SK-N-SH (cell line): Measurements from ENCODE around the gene IDH3G. TPM values are rescaled to one million over a fixed set of nuclear protein-coding genes. Genes with fewer than 3 reads are reported as not detected.

Source experiments
- CTCF ChIA-PET: fragments of 300-600, 350-600 bp; formaldehyde crosslinking; extraction: SDS; loops from one replicate; lab custom pipeline; 2021; lab: Yijun Ruan, JAX
- POLR2A ChIA-PET: fragments of 350-600 bp; sonication (Branson Sonifier 250); formaldehyde crosslinking; extraction: SDS; loops from one replicate; lab custom pipeline; 2020; ENCODE audit warnings: antibody characterized with exemption, inconsistent platforms; lab: Yijun Ruan, JAX
- DNase-seq: peaks from one replicate; pipeline ENCODE4 v3.0.0; 2012
- H2AFZ ChIP-seq: fragments of 200-600 bp; sonication (generic); 2 replicates; pipeline ENCODE4 v1.8.1; 2016; ENCODE audit warnings: antibody characterized with exemption, mild to moderate bottlenecking, low read depth
- H3F3A ChIP-seq: fragments of 200-600 bp; sonication (generic); replicated peaks from 2 replicates; pipeline ENCODE3; 2016; ENCODE audit warnings: antibody characterized with exemption, mild to moderate bottlenecking; ENCODE audit not compliant: insufficient read depth
- H3K27ac ChIP-seq, 2 experiments: fragments of 200-500 bp in 1 of 2; fragments of 200-600 bp in 1 of 2; sonication (Bioruptor generic) in 1 of 2; sonication (generic), shearing (Covaris generic) in 1 of 2; 2 replicates each; pipeline versions ENCODE4 v1.5.1 to v1.6.1; 2014 to 2016; ENCODE audit warnings: low read depth in 2 of 2, inconsistent platforms in 1 of 2, low read length in 1 of 2, mild to moderate bottlenecking in 1 of 2, mixed read lengths in 1 of 2
- H3K27me3 ChIP-seq: fragments of 200-600 bp; sonication (generic), shearing (Covaris generic); 2 replicates; pipeline ENCODE4 v1.6.1; 2016; ENCODE audit warnings: mixed run types; ENCODE audit not compliant: insufficient read depth
- H3K36me3 ChIP-seq, 2 experiments: fragments of 200-500 bp in 1 of 2; fragments of 200-600 bp in 1 of 2; sonication (Bioruptor generic) in 1 of 2; sonication (generic) in 1 of 2; replicated peaks in 1 of 2; 2 replicates each; pipeline versions ENCODE3 to v1.5.1; 2014 to 2016; ENCODE audit warnings: low read length in 1 of 2, mild to moderate bottlenecking in 1 of 2; ENCODE audit not compliant: insufficient read depth in 2 of 2, control insufficient read depth in 1 of 2
- H3K4me1 ChIP-seq, 2 experiments: fragments of 200-500 bp in 1 of 2; fragments of 200-600 bp in 1 of 2; sonication (Bioruptor generic) in 1 of 2; sonication (generic), shearing (Covaris generic) in 1 of 2; 2 replicates each; pipeline versions ENCODE4 v1.5.1 to v1.6.1; 2014 to 2016; ENCODE audit warnings: low read depth in 1 of 2, low read length in 1 of 2, mixed run types in 1 of 2; ENCODE audit not compliant: insufficient read depth in 2 of 2, control insufficient read depth in 1 of 2
- H3K4me2 ChIP-seq: fragments of 200-600 bp; sonication (generic), shearing (Covaris generic); 2 replicates; pipeline ENCODE4 v1.6.1; 2017; ENCODE audit warnings: mixed run types
- H3K4me3 ChIP-seq, 2 experiments: fragments of 200-500 bp in 1 of 2; fragments of 200-600 bp in 1 of 2; sonication (Bioruptor generic) in 1 of 2; sonication (generic), shearing (Covaris generic) in 1 of 2; 2 replicates each; pipeline versions ENCODE4 v1.5.1 to v1.8.1; 2014 to 2016; ENCODE audit warnings: low read depth in 2 of 2, inconsistent platforms in 1 of 2, low read length in 1 of 2, mild to moderate bottlenecking in 1 of 2, mixed read lengths in 1 of 2, moderate library complexity in 1 of 2
- H3K79me2 ChIP-seq: fragments of 200-600 bp; sonication (generic); 2 replicates; pipeline ENCODE4 v1.8.1; 2017; ENCODE audit warnings: mild to moderate bottlenecking; ENCODE audit not compliant: insufficient read depth
- H3K9ac ChIP-seq: fragments of 200-600 bp; sonication (generic); 2 replicates; pipeline ENCODE4 v1.6.1; 2017; ENCODE audit warnings: mixed run types
- H3K9me2 ChIP-seq: fragments of 200-600 bp; sonication (generic); 2 replicates; pipeline ENCODE4 v1.6.1; 2017; ENCODE audit warnings: mixed run types
- H3K9me3 ChIP-seq: fragments of 200-600 bp; sonication (generic); 2 replicates; pipeline ENCODE4 v1.6.1; 2017; ENCODE audit warnings: mixed run types, mild to moderate bottlenecking, moderate library complexity
- H4K20me1 ChIP-seq: fragments of 200-600 bp; sonication (generic); 2 replicates; pipeline ENCODE4 v1.6.1; 2017; ENCODE audit warnings: mild to moderate bottlenecking, mixed run types; ENCODE audit not compliant: insufficient read depth
- CHD2 ChIP-seq: fragments of 150-350 bp; IDR thresholded peaks from 2 replicates; pipeline ENCODE4 v1.6.1; 2018; ENCODE audit warnings: low read length; ENCODE audit not compliant: partially characterized antibody
- ELF1 ChIP-seq: IDR thresholded peaks from 2 replicates; pipeline ENCODE4 v1.4.0; 2012
- EZH2phosphoT487 ChIP-seq: fragments of 200-600 bp; sonication (generic); IDR thresholded peaks from 2 replicates; pipeline ENCODE4 v1.6.1; 2017; ENCODE audit warnings: low read depth, mixed run types, mild to moderate bottlenecking, antibody characterized with exemption, moderate library complexity, borderline replicate concordance
- FOXJ3 ChIP-seq: sonication (generic); formaldehyde crosslinking; IDR thresholded peaks from 2 replicates; pipeline ENCODE4 v1.5.1; 2020; ENCODE audit warnings: mild to moderate bottlenecking, missing genetic modification reagents
- FOXM1 ChIP-seq: IDR thresholded peaks from 2 replicates; pipeline ENCODE4 v1.4.0; 2012; ENCODE audit warnings: low read depth, mild to moderate bottlenecking
- GABPA ChIP-seq: IDR thresholded peaks from 2 replicates; pipeline ENCODE4 v1.4.0; 2012; ENCODE audit warnings: low read depth, mild to moderate bottlenecking
- GATA2 ChIP-seq: sonication (generic); formaldehyde crosslinking; IDR thresholded peaks from 2 replicates; pipeline ENCODE4 v1.5.0; 2020; ENCODE audit warnings: mild to moderate bottlenecking, missing genetic modification reagents
- JUND ChIP-seq: IDR thresholded peaks from 2 replicates; pipeline ENCODE4 v1.4.0; 2012
- MAX ChIP-seq: IDR thresholded peaks from 2 replicates; pipeline ENCODE4 v1.4.0; 2012; ENCODE audit warnings: low read depth
- MEF2A ChIP-seq: IDR thresholded peaks from 2 replicates; pipeline ENCODE4 v1.4.0; 2012; ENCODE audit warnings: low read depth, borderline replicate concordance
- NFIC ChIP-seq: IDR thresholded peaks from 2 replicates; pipeline ENCODE4 v1.4.0; 2012; ENCODE audit warnings: borderline replicate concordance
- NRF1 ChIP-seq: IDR thresholded peaks from 2 replicates; pipeline ENCODE4 v1.6.1; 2012; ENCODE audit warnings: low read depth, mild to moderate bottlenecking, low read length
- RAD21 ChIP-seq: IDR thresholded peaks from 2 replicates; pipeline ENCODE4 v1.6.1; 2012; ENCODE audit warnings: mild to moderate bottlenecking, low read length
- RCOR1 ChIP-seq: fragments of 150-350 bp; IDR thresholded peaks from 2 replicates; pipeline ENCODE4 v1.6.1; 2017; ENCODE audit warnings: antibody characterized with exemption, low read length
- SMC3 ChIP-seq: IDR thresholded peaks from 2 replicates; pipeline ENCODE4 v1.6.1; 2012; ENCODE audit warnings: low read depth, low read length, improper control_type of control experiment
- TEAD4 ChIP-seq: IDR thresholded peaks from 2 replicates; pipeline ENCODE4 v1.4.0; 2012; ENCODE audit warnings: mild to moderate bottlenecking, borderline replicate concordance; ENCODE audit not compliant: insufficient read depth
- WGBS: methylation state at CpG from one replicate; pipeline ENCODE4 v1.1.6; 2017; ENCODE audit warnings: low lambda C conversion rate; 5-methylcytosine and 5-hydroxymethylcytosine counted together
- polyA plus RNA-seq, 3 experiments: library from polyadenylated mRNA; depleted of rRNA; stranded (reverse); fragments of >200 nt; gene quantifications; 2 replicates each; pipeline ENCODE4 v1.2.3, GENCODE V29; 2012
- TF ChIP-seq, protein P1 (sequence below): fragments of 200-600 bp; sonication (generic); IDR thresholded peaks from 2 replicates; pipeline ENCODE4 v1.6.1; 2017; ENCODE audit warnings: antibody characterized with exemption, mild to moderate bottlenecking, moderate library complexity

The IDH3G gene
- polyA plus RNA-seq, 1 of the 3 experiments (the other 2 are of a cell fraction), result 107 TPM

- no peak overlapping the region for H3K27ac ChIP-seq
- H4K20me1 ChIP-seq, result peaks cover 9% of the 10 kb centered on the region; the same call in 1 of the 2 replicates
- H3K9ac ChIP-seq, result no peak overlapping the region
- TF ChIP-seq NRF1 (no peak), RAD21 (no peak), ELF1 (no peak), MEF2A (no peak), MAX (no peak)
- WGBS, result 71% methylated on average over 12 of the region's 14 CpGs
- no peaks in the 10 kb centered on the region for H3F3A ChIP-seq
- H2AFZ ChIP-seq, result no peak overlapping the region
- CTCF ChIA-PET, result interaction anchor here (0.8 to 10.2 kb wide), 17 partner anchors 16 to 209 kb away, joined by 3 to 134 read pairs (median 4); partner anchors contain the start of genes HCFC1 and RENBP
- no peaks in the 10 kb centered on the region for H3K9me2 ChIP-seq
- H3K9me3 ChIP-seq, result no peaks in the 10 kb centered on the region
- no peak overlapping the region for H3K4me2 ChIP-seq
- no peak for DNase-seq
- H3K27me3 ChIP-seq, result no peaks in the 10 kb centered on the region
- no peaks in the 10 kb centered on the region for H3K36me3 ChIP-seq
- H3K4me1 ChIP-seq, result peaks cover 2 to 27% of the 10 kb centered on the region in 2 experiments; a peak in 1 of 4 replicates
- peaks cover 6% of the 10 kb centered on the region; the same call in 1 of the 2 replicates for H3K79me2 ChIP-seq
- POLR2A ChIA-PET, result interaction anchor here (1.2 kb wide), 1 partner anchor 36 kb away, joined by 4 read pairs; no protein-coding TSS in a partner anchor
- H3K4me3 ChIP-seq, result no peak overlapping the region
Measured at GRCh38 chrX:153762626-153763173, 31.5 kb downstream of the IDH3G start.

- DNase-seq, result no peak
- Histone ChIP-seq H3K4me3 (no peak overlapping the region), H3K9ac (no peak overlapping the region), H2AFZ (no peak overlapping the region), H3K79me2 (peaks cover 6% of the 10 kb centered on the region; the same call in 1 of the 2 replicates), H3K36me3 (no peaks in the 10 kb centered on the region), H3K4me1 (peaks cover 2 to 27% of the 10 kb centered on the region in 2 experiments; a peak in 1 of 4 replicates), H3K9me2 (no peaks in the 10 kb centered on the region), H3K27ac (no peak overlapping the region), H3K4me2 (no peak overlapping the region), H4K20me1 (peaks cover 6% of the 10 kb centered on the region; the same call in 1 of the 2 replicates), H3K9me3 (no peaks in the 10 kb centered on the region), H3K27me3 (no peaks in the 10 kb centered on the region), H3F3A (no peaks in the 10 kb centered on the region)
- POLR2A ChIA-PET, result no interaction called here
- CTCF ChIA-PET, result interaction anchor here (1.4 to 10.2 kb wide), 2 partner anchors 20 to 187 kb away, joined by 4 to 134 read pairs; partner anchors contain the start of gene RENBP
- 59% methylated on average over 15 of the region's 15 CpGs for WGBS
- TF ChIP-seq FOXM1 (no peak), NFIC (no peak), ELF1 (no peak), CHD2 (no peak), JUND (no peak), FOXJ3 (CRISPR knock-in tag) (no peak), SMC3 (no peak), GABPA (no peak), TEAD4 (no peak), GATA2 (CRISPR knock-in tag) (no peak), RCOR1 (no peak), EZH2phosphoT487 (no peak), NRF1 (no peak)
- TF ChIP-seq, protein P1, sequence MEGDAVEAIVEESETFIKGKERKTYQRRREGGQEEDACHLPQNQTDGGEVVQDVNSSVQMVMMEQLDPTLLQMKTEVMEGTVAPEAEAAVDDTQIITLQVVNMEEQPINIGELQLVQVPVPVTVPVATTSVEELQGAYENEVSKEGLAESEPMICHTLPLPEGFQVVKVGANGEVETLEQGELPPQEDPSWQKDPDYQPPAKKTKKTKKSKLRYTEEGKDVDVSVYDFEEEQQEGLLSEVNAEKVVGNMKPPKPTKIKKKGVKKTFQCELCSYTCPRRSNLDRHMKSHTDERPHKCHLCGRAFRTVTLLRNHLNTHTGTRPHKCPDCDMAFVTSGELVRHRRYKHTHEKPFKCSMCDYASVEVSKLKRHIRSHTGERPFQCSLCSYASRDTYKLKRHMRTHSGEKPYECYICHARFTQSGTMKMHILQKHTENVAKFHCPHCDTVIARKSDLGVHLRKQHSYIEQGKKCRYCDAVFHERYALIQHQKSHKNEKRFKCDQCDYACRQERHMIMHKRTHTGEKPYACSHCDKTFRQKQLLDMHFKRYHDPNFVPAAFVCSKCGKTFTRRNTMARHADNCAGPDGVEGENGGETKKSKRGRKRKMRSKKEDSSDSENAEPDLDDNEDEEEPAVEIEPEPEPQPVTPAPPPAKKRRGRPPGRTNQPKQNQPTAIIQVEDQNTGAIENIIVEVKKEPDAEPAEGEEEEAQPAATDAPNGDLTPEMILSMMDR, result no peak
Measured at GRCh38 chrX:153761863-153762262, 32.3 kb downstream of the IDH3G start.
